H1 (cell line): ENCODE data around the gene BLTP2. TPM values are rescaled to one million over a fixed set of nuclear protein-coding genes. Genes with fewer than 3 reads are reported as not detected.
"Not testable (repeated sequence)": the region's sequence is repeated elsewhere in the genome, so short reads cannot be mapped to it uniquely, and the experiment has no call there.

Source experiments
- CTCF ChIA-PET: fragments of 300-600 bp; sonication (Branson Sonifier 250); formaldehyde crosslinking; loops from one replicate; lab custom pipeline; 2021; ENCODE audit not compliant: partially characterized antibody; lab: Charles Lee
- POLR2A ChIA-PET: fragments of 300-600 bp; sonication (Branson Sonifier 250); formaldehyde crosslinking; loops from one replicate; lab custom pipeline; 2021; ENCODE audit warnings: inconsistent platforms; ENCODE audit not compliant: partially characterized antibody; lab: Charles Lee
- DNase-seq, 2 experiments: peaks; one replicate each; pipeline versions ENCODE4 v3.0.0 to v3.0.0-alpha.2; 2010 to 2022; ENCODE audit warnings: low spot score in 2 of 2, low read depth in 1 of 2, mixed read lengths in 1 of 2
- FAIRE-seq: peaks from 2 replicates; lab custom pipeline; 2011; peaks lifted over from hg19 to GRCh38; lab: Jason Lieb, UNC
- H2AFZ ChIP-seq: 2 replicates; pipeline ENCODE4 v1.8.1; 2012; ENCODE audit warnings: low read length, inconsistent platforms
- H2AK5ac ChIP-seq: 2 replicates; pipeline ENCODE4 v1.6.1; 2013; ENCODE audit warnings: low read depth, low read length
- H2BK120ac ChIP-seq: replicated peaks from 2 replicates; pipeline ENCODE3; 2013; ENCODE audit warnings: low read depth, low read length, inconsistent platforms
- H2BK12ac ChIP-seq: 2 replicates; pipeline ENCODE4 v1.6.1; 2013; ENCODE audit warnings: low read depth, low read length
- H2BK15ac ChIP-seq: 2 replicates; pipeline ENCODE4 v1.6.1; 2013; ENCODE audit warnings: low read length
- H2BK20ac ChIP-seq: 2 replicates; pipeline ENCODE4 v1.6.1; 2013; ENCODE audit warnings: low read length
- H2BK5ac ChIP-seq: 2 replicates; pipeline ENCODE4 v1.6.1; 2013; ENCODE audit warnings: low read depth, low read length
- H3K14ac ChIP-seq: 2 replicates; pipeline ENCODE4 v1.6.1; 2013; ENCODE audit warnings: inconsistent platforms; ENCODE audit not compliant: insufficient read length
- H3K18ac ChIP-seq: 2 replicates; pipeline ENCODE4 v1.6.1; 2013; ENCODE audit warnings: low read length; ENCODE audit errors: extremely low read depth
- H3K23ac ChIP-seq: 2 replicates; pipeline ENCODE4 v1.6.1; 2013; ENCODE audit warnings: inconsistent platforms; ENCODE audit not compliant: insufficient read length
- H3K23me2 ChIP-seq: 2 replicates; pipeline ENCODE4 v1.6.1; 2013; ENCODE audit warnings: low read depth, low read length
- H3K27ac ChIP-seq: 2 replicates; pipeline ENCODE4 v1.6.1; 2011; ENCODE audit warnings: low read depth, low read length, inconsistent platforms
- H3K27me3 ChIP-seq, 4 experiments: replicated peaks in 1 of 4; 1 replicate in 1 of 4; 2 replicates in 3 of 4; pipeline versions ENCODE4 v1.6.1 to v1.8.1; 2011 to 2013; ENCODE audit warnings: low read length in 3 of 4, mild to moderate bottlenecking in 3 of 4, inconsistent platforms in 2 of 4, mixed read lengths in 2 of 4, moderate library complexity in 1 of 4; ENCODE audit not compliant: control insufficient read depth in 3 of 4, insufficient read depth in 3 of 4; ENCODE audit errors: extremely low read depth in 1 of 4
- H3K36me3 ChIP-seq, 4 experiments: 2 replicates each; pipeline versions ENCODE4 v1.6.1 to v1.8.1; 2011 to 2013; ENCODE audit warnings: mild to moderate bottlenecking in 4 of 4, low read length in 3 of 4, moderate library complexity in 2 of 4, control low read depth in 1 of 4, inconsistent platforms in 1 of 4; ENCODE audit not compliant: insufficient read depth in 4 of 4, control insufficient read depth in 2 of 4
- H3K4ac ChIP-seq: replicated peaks from 2 replicates; pipeline ENCODE3; 2013; ENCODE audit warnings: low read length, low read depth, mixed read lengths, inconsistent platforms; ENCODE audit not compliant: insufficient read length
- H3K4me1 ChIP-seq, 4 experiments: replicated peaks in 1 of 4; 1 replicate in 1 of 4; 2 replicates in 3 of 4; pipeline versions ENCODE4 v1.6.1 to v1.8.1; 2011 to 2013; ENCODE audit warnings: low read length in 3 of 4, inconsistent platforms in 2 of 4, mixed read lengths in 1 of 4; ENCODE audit not compliant: insufficient read depth in 4 of 4, control insufficient read depth in 3 of 4
- H3K4me2 ChIP-seq, 2 experiments: 2 replicates each; pipeline versions ENCODE4 v1.6.1 to v1.8.1; 2011 to 2013; ENCODE audit warnings: low read depth in 2 of 2, low read length in 2 of 2, control low read depth in 1 of 2, inconsistent platforms in 1 of 2, mild to moderate bottlenecking in 1 of 2; ENCODE audit not compliant: insufficient read depth in 1 of 2
- H3K4me3 ChIP-seq, 4 experiments: fragments of 200-600, 300-600 bp in 1 of 4; sonication (generic), shearing (Covaris generic), sonication (Bioruptor Twin) in 1 of 4; 2 replicates each; pipeline versions ENCODE4 v1.5.1 to v1.8.1; 2011 to 2016; ENCODE audit warnings: low read length in 4 of 4, low read depth in 3 of 4, control low read depth in 2 of 4, inconsistent platforms in 2 of 4, mild to moderate bottlenecking in 2 of 4, mixed read lengths in 1 of 4, moderate library complexity in 1 of 4; ENCODE audit not compliant: insufficient read depth in 2 of 4; ENCODE audit errors: extremely low read depth in 1 of 4
- H3K56ac ChIP-seq: replicated peaks from 2 replicates; pipeline ENCODE3; 2013; ENCODE audit warnings: low read depth, mild to moderate bottlenecking, mixed read lengths, low read length, inconsistent platforms; ENCODE audit not compliant: insufficient read length
- H3K79me1 ChIP-seq: 2 replicates; pipeline ENCODE4 v1.6.1; 2013; ENCODE audit warnings: low read depth, low read length, control low read depth
- H3K79me2 ChIP-seq, 2 experiments: 2 replicates each; pipeline versions ENCODE4 v1.6.1 to v1.8.1; 2012 to 2013; ENCODE audit warnings: low read length in 2 of 2, mild to moderate bottlenecking in 2 of 2, inconsistent platforms in 1 of 2; ENCODE audit not compliant: insufficient read depth in 2 of 2, control insufficient read depth in 1 of 2
- H3K9ac ChIP-seq, 4 experiments: replicated peaks in 1 of 4; 1 replicate in 1 of 4; 2 replicates in 3 of 4; pipeline versions ENCODE4 v1.6.1 to v1.8.1; 2011 to 2013; ENCODE audit warnings: low read depth in 3 of 4, low read length in 3 of 4, control low read depth in 2 of 4, mild to moderate bottlenecking in 2 of 4, moderate library complexity in 2 of 4, inconsistent platforms in 1 of 4; ENCODE audit errors: extremely low read depth in 1 of 4
- H3K9me3 ChIP-seq, 2 experiments: 2 replicates each; pipeline versions ENCODE4 v1.6.1 to v1.8.1; 2012 to 2013; ENCODE audit warnings: mild to moderate bottlenecking in 2 of 2, moderate library complexity in 2 of 2, control low read depth in 1 of 2, inconsistent platforms in 1 of 2, low read depth in 1 of 2, low read length in 1 of 2, mixed read lengths in 1 of 2; ENCODE audit not compliant: insufficient read depth in 2 of 2
- H4K20me1 ChIP-seq, 2 experiments: replicated peaks in 1 of 2; 2 replicates each; pipeline versions ENCODE3 to v1.8.1; 2011 to 2013; ENCODE audit warnings: inconsistent platforms in 2 of 2, low read length in 2 of 2, mild to moderate bottlenecking in 1 of 2; ENCODE audit not compliant: insufficient read depth in 2 of 2, control insufficient read depth in 1 of 2
- H4K5ac ChIP-seq: 2 replicates; pipeline ENCODE4 v1.6.1; 2013; ENCODE audit warnings: low read length, low read depth, mixed read lengths, inconsistent platforms; ENCODE audit not compliant: insufficient read length
- H4K8ac ChIP-seq: 2 replicates; pipeline ENCODE4 v1.8.0; 2013; ENCODE audit warnings: mild to moderate bottlenecking, moderate library complexity, low read length, inconsistent platforms; ENCODE audit not compliant: insufficient read depth; ENCODE audit errors: extremely low read depth
- H4K91ac ChIP-seq: replicated peaks from 2 replicates; pipeline ENCODE3; 2013; ENCODE audit warnings: low read length, mixed read lengths, inconsistent platforms; ENCODE audit not compliant: insufficient read length
- JUN ChIP-seq: IDR thresholded peaks from 2 replicates; pipeline ENCODE4 v1.6.1; 2011; ENCODE audit warnings: low read depth, mild to moderate bottlenecking, improper control_type of control experiment, low read length
- KDM4A ChIP-seq: IDR thresholded peaks from one replicate; pipeline ENCODE4 v1.7.1; 2012; ENCODE audit warnings: low read depth, mild to moderate bottlenecking, moderate library complexity, low read length, inconsistent platforms; ENCODE audit not compliant: severe bottlenecking
- NANOG ChIP-seq: IDR thresholded peaks from 2 replicates; pipeline ENCODE4 v1.6.1; 2011; ENCODE audit warnings: low read length, low read depth, mild to moderate bottlenecking, inconsistent platforms; ENCODE audit not compliant: insufficient read depth, poor library complexity, severe bottlenecking
- TBP ChIP-seq: IDR thresholded peaks from 2 replicates; pipeline ENCODE4 v1.6.1; 2011; ENCODE audit warnings: low read depth, low read length, improper control_type of control experiment
- WGBS, 2 experiments: shearing (Covaris generic) in 1 of 2; methylation state at CpG; one replicate each; pipeline versions ENCODE4 v1.1.6 to v1.1.7; 2013 to 2015; ENCODE audit warnings: low lambda C conversion rate in 2 of 2, mixed read lengths in 2 of 2, inconsistent platforms in 1 of 2, low coverage in 1 of 2, missing lambda C conversion rate in 1 of 2; ENCODE audit not compliant: insufficient replicate concordance in 2 of 2, insufficient coverage in 1 of 2, insufficient read length in 1 of 2; ENCODE audit errors: extremely low coverage in 1 of 2, missing lambda C conversion rate in 1 of 2; 5-methylcytosine and 5-hydroxymethylcytosine counted together
- polyA plus RNA-seq, 7 experiments: library from polyadenylated mRNA; depleted of rRNA in 3 of 7; stranded (reverse) in 5 of 7; unstranded in 2 of 7; fragments of >200 nt in 5 of 7; fragments of 200-250 nt in 2 of 7; gene quantifications; 1 replicate in 5 of 7; 2 replicates in 1 of 7; 4 replicates in 1 of 7; pipeline versions ENCODE4 v1.2.1 to v1.2.3, GENCODE V29; 2011 to 2013; ENCODE audit warnings: missing spikeins in 2 of 7, mixed read lengths in 2 of 7
- total RNA-seq: library from RNA; stranded (reverse); fragmentation: NEBNext Ultra II Directional; extraction: Animal tissue kit (Norgen Biotek cat#: 25700); gene quantifications from 2 replicates; pipeline ENCODE4 v1.2.1, GENCODE V29; 2021

The BLTP2 gene
- total and polyA plus RNA-seq, 2 of the 8 experiments (the other 6 are each of a cell fraction or from before 2014, with no cell fraction given) = 80.9 to 140 TPM

- TF ChIP-seq TBP (no peak), NANOG (no peak), KDM4A (no peak), JUN (no peak)
Measured at GRCh38 chr17:28610376-28610775, 34.6 kb downstream of the BLTP2 start (continued).

- POLR2A ChIA-PET = interaction anchor here (1.0 kb wide), 1 partner anchor 17 kb away, joined by 3 read pairs; no protein-coding TSS in a partner anchor
- H3K9ac ChIP-seq, H3K56ac ChIP-seq, H2AFZ ChIP-seq, DNase-seq, H3K4me2 ChIP-seq, H3K4ac ChIP-seq, H3K27ac ChIP-seq, H2BK5ac ChIP-seq, H4K91ac ChIP-seq, H3K27me3 ChIP-seq, H3K18ac ChIP-seq, H3K4me3 ChIP-seq, H4K5ac ChIP-seq, H2BK12ac ChIP-seq, H3K14ac ChIP-seq, H2AK5ac ChIP-seq, H2BK20ac ChIP-seq, H3K23me2 ChIP-seq, H3K36me3 ChIP-seq, H2BK15ac ChIP-seq, H4K8ac ChIP-seq, H3K23ac ChIP-seq, H4K20me1 ChIP-seq, H3K9me3 ChIP-seq, FAIRE-seq, H3K79me1 ChIP-seq, H3K4me1 ChIP-seq, H3K79me2 ChIP-seq, H2BK120ac ChIP-seq: not testable (repeated sequence)
- whole genome bisulfite sequencing, 2 experiments = no CpG with 5 or more reads among the region's 31 CpGs
- CTCF ChIA-PET = interaction anchor here (0.6 kb wide), 1 partner anchor 15 kb away, joined by 3 read pairs; no protein-coding TSS in a partner anchor
Measured at GRCh38 chr17:28604031-28604430, 40.9 kb downstream of the BLTP2 start.
